OCI-LY7 (cell line): ENCODE results near the gene ABL1. TPM values are rescaled to one million over a fixed set of nuclear protein-coding genes. Genes with fewer than 3 reads are reported as not detected.

Experiments
- BruUV-seq: library from RNA; stranded (reverse); fragments of 400-500 nt; replicated peaks from 2 replicates; lab custom pipeline; 2021; lab: Mats Ljungman, UMichigan
- CTCF ChIA-PET: fragments of 300-600 bp; sonication (Branson Sonifier 250); formaldehyde crosslinking; loops from one replicate; lab custom pipeline; 2022; ENCODE audit warnings: antibody characterized with exemption; ENCODE audit not compliant: unreplicated experiment; lab: Charles Lee
- POLR2A ChIA-PET: fragments of 300-600 bp; sonication (Branson Sonifier 250); formaldehyde crosslinking; loops from one replicate; lab custom pipeline; 2022; ENCODE audit warnings: antibody characterized with exemption; lab: Charles Lee
- DNase-seq: peaks from one replicate; pipeline ENCODE4 v3.0.0-alpha.2; 2015; ENCODE audit warnings: low spot score
- H2AFZ ChIP-seq: fragments of 200-600 bp; sonication (generic), shearing (Covaris generic); 2 replicates; pipeline ENCODE4 v1.6.1; 2014; ENCODE audit warnings: mild to moderate bottlenecking, antibody characterized with exemption, low read length, moderate library complexity
- H3K27ac ChIP-seq: fragments of 200-600 bp; sonication (generic); 2 replicates; pipeline ENCODE4 v1.5.1; 2014; ENCODE audit warnings: mixed run types, low read depth, mild to moderate bottlenecking, moderate library complexity, low read length, inconsistent platforms; ENCODE audit not compliant: poor library complexity, severe bottlenecking
- H3K36me3 ChIP-seq: fragments of 200-600 bp; sonication (generic); 2 replicates; pipeline ENCODE4 v1.6.1; 2014; ENCODE audit warnings: mild to moderate bottlenecking, antibody characterized with exemption, low read length, moderate library complexity, mixed read lengths; ENCODE audit not compliant: insufficient read depth
- H3K4me1 ChIP-seq: fragments of 200-600 bp; sonication (generic); 2 replicates; pipeline ENCODE4 v1.5.1; 2014; ENCODE audit warnings: mild to moderate bottlenecking, low read length; ENCODE audit not compliant: insufficient read depth, poor library complexity, severe bottlenecking
- H3K4me2 ChIP-seq: fragments of 200-600 bp; sonication (generic); 2 replicates; pipeline ENCODE4 v1.6.1; 2014; ENCODE audit warnings: mild to moderate bottlenecking, low read length
- H3K4me3 ChIP-seq: fragments of 200-600 bp; sonication (generic); 2 replicates; pipeline ENCODE4 v1.5.1; 2014; ENCODE audit warnings: mild to moderate bottlenecking, low read depth, low read length; ENCODE audit not compliant: poor library complexity, severe bottlenecking
- H3K79me2 ChIP-seq: fragments of 200-600 bp; sonication (generic); 2 replicates; pipeline ENCODE4 v1.6.1; 2016; ENCODE audit warnings: low read depth, mild to moderate bottlenecking, low read length, moderate library complexity, mixed read lengths; ENCODE audit not compliant: insufficient read depth
- H3K9me2 ChIP-seq: fragments of 200-600 bp; sonication (generic); 2 replicates; pipeline ENCODE4 v1.6.1; 2016; ENCODE audit warnings: mild to moderate bottlenecking, low read length, mixed read lengths; ENCODE audit not compliant: insufficient read depth
- H3K9me3 ChIP-seq: fragments of 200-600 bp; sonication (generic); 2 replicates; pipeline ENCODE4 v1.6.1; 2014; ENCODE audit warnings: mild to moderate bottlenecking, mixed run types, low read length, mixed read lengths
- H4K20me1 ChIP-seq: fragments of 200-600 bp; sonication (generic); 2 replicates; pipeline ENCODE4 v1.6.1; 2014; ENCODE audit warnings: mild to moderate bottlenecking, antibody characterized with exemption, low read length, moderate library complexity, mixed read lengths; ENCODE audit not compliant: insufficient read depth
- EZH2phosphoT487 ChIP-seq: fragments of 200-600 bp; sonication (generic); IDR thresholded peaks from 2 replicates; pipeline ENCODE4 v1.6.1; 2018; ENCODE audit warnings: low read depth, borderline replicate concordance, mild to moderate bottlenecking, mixed run types, antibody characterized with exemption, low read length, moderate library complexity, mixed read lengths
- intact Hi-C: fragments of 100-400 bp; cut with micrococcal nuclease; formaldehyde crosslinking; loops from one replicate; pipeline ENCODE4 v1.10.0; 2022; ENCODE audit not compliant: unreplicated experiment
- total RNA-seq, 2 experiments: library from RNA; depleted of rRNA in 1 of 2; stranded (reverse); fragments of >200 nt in 1 of 2; shearing (Covaris generic) in 1 of 2; gene quantifications; 2 replicates each; pipeline ENCODE4 v1.2.3, GENCODE V29; 2014 to 2022
- TF ChIP-seq, protein P1 (sequence below): fragments of 200-600 bp; sonication (generic); conservative IDR thresholded peaks from 2 replicates; pipeline ENCODE4 v1.5.1; 2014; ENCODE audit warnings: mild to moderate bottlenecking, antibody characterized with exemption, low read length, moderate library complexity, mixed read lengths

The ABL1 gene
- total RNA-seq, 2 experiments from 2014 or later = 8.1 to 28.3 TPM

GRCh38 chr9:130905125-130905901 lies 70.3 kb downstream of the ABL1 start:
- no peak for DNase-seq
- intact Hi-C loops = no loop called here
- no peak for TF ChIP-seq EZH2phosphoT487
- Histone ChIP-seq H2AFZ (no peak overlapping the region), H3K27ac (no peak overlapping the region), H4K20me1 (no peaks in the 10 kb centered on the region), H3K36me3 (no peaks in the 10 kb centered on the region), H3K4me3 (no peak overlapping the region), H3K9me3 (no peaks in the 10 kb centered on the region), H3K4me1 (no peaks in the 10 kb centered on the region), H3K4me2 (no peak overlapping the region), H3K9me2 (no peaks in the 10 kb centered on the region), H3K79me2 (no peaks in the 10 kb centered on the region)
- ChIA-PET POLR2A (no interaction called here), CTCF (no interaction called here)
- BruUV-seq = no TSS peak

GRCh38 chr9:130905902-130906734 lies 71.1 kb downstream of the ABL1 start:
- no peak for TF ChIP-seq EZH2phosphoT487
- TF ChIP-seq, protein P1, sequence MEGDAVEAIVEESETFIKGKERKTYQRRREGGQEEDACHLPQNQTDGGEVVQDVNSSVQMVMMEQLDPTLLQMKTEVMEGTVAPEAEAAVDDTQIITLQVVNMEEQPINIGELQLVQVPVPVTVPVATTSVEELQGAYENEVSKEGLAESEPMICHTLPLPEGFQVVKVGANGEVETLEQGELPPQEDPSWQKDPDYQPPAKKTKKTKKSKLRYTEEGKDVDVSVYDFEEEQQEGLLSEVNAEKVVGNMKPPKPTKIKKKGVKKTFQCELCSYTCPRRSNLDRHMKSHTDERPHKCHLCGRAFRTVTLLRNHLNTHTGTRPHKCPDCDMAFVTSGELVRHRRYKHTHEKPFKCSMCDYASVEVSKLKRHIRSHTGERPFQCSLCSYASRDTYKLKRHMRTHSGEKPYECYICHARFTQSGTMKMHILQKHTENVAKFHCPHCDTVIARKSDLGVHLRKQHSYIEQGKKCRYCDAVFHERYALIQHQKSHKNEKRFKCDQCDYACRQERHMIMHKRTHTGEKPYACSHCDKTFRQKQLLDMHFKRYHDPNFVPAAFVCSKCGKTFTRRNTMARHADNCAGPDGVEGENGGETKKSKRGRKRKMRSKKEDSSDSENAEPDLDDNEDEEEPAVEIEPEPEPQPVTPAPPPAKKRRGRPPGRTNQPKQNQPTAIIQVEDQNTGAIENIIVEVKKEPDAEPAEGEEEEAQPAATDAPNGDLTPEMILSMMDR = no peak
- ChIA-PET POLR2A (no interaction called here), CTCF (no interaction called here)
- intact Hi-C loops = no loop called here
- no peaks in the 10 kb centered on the region for H3K9me2 ChIP-seq
- H4K20me1 ChIP-seq = no peaks in the 10 kb centered on the region
- no peak for DNase-seq
- H3K9me3 ChIP-seq = no peaks in the 10 kb centered on the region
- no peaks in the 10 kb centered on the region for H3K36me3 ChIP-seq
- H3K79me2 ChIP-seq = no peaks in the 10 kb centered on the region
- no peaks in the 10 kb centered on the region for H3K4me1 ChIP-seq
- no peak overlapping the region for H2AFZ ChIP-seq
- H3K4me2 ChIP-seq = no peak overlapping the region
- H3K27ac ChIP-seq = no peak overlapping the region
- BruUV-seq = no TSS peak
- no peak overlapping the region for H3K4me3 ChIP-seq

- H4K20me1 ChIP-seq = no peaks in the 10 kb centered on the region
- intact Hi-C loops = no loop called here
Observed at GRCh38 chr9:130906735-130907416, 71.8 kb downstream of the ABL1 start.

More at GRCh38 chr9:130906735-130907416, 71.8 kb downstream of the ABL1 start:
- Histone ChIP-seq H3K4me2 (no peak overlapping the region), H3K4me3 (no peak overlapping the region), H3K27ac (no peak overlapping the region), H2AFZ (no peak overlapping the region), H3K9me2 (no peaks in the 10 kb centered on the region), H3K9me3 (no peaks in the 10 kb centered on the region), H3K36me3 (no peaks in the 10 kb centered on the region), H3K4me1 (no peaks in the 10 kb centered on the region), H3K79me2 (no peaks in the 10 kb centered on the region)
- TF ChIP-seq, protein P1 = no peak
- TF ChIP-seq EZH2phosphoT487 = no peak
- DNase-seq = no peak
- BruUV-seq = no TSS peak
- CTCF ChIA-PET = no interaction called here
- POLR2A ChIA-PET = interaction anchor here (0.6 kb wide), 2 partner anchors 215 to 412 kb away, joined by 3 to 4 read pairs; no protein-coding TSS in a partner anchor
